GM23338 (cell line): ENCODE results near the gene TRIO. TPM values are rescaled to one million over a fixed set of nuclear protein-coding genes. Genes with fewer than 3 reads are reported as not detected.

Experiments used
- ATAC-seq: fragments of 200-7000 bp; cut with Tn5 transposase; 3 replicates; pipeline ENCODE4 v1.9.1; 2020
- DNase-seq: peaks from one replicate; pipeline ENCODE4 v3.0.0-alpha.2; 2015; ENCODE audit warnings: low spot score
- H2AFZ ChIP-seq: fragments of 200-600 bp; sonication (generic); 2 replicates; pipeline ENCODE4 v1.8.0; 2016; ENCODE audit warnings: antibody characterized with exemption, mild to moderate bottlenecking, moderate library complexity
- H3F3A ChIP-seq: fragments of 200-600 bp; sonication (generic); replicated peaks from 2 replicates; pipeline ENCODE4 v1.8.0; 2017; ENCODE audit warnings: antibody characterized with exemption, mixed run types, low read depth
- H3K27ac ChIP-seq: fragments of 200-600 bp; sonication (generic); 2 replicates; pipeline ENCODE4 v1.6.1; 2016; ENCODE audit warnings: low read depth
- H3K27me3 ChIP-seq: fragments of 200-600 bp; sonication (generic); 2 replicates; pipeline ENCODE4 v1.8.0; 2016; ENCODE audit warnings: mild to moderate bottlenecking, mixed run types, moderate library complexity; ENCODE audit not compliant: insufficient read depth
- H3K36me3 ChIP-seq: fragments of 200-600 bp; sonication (generic); 2 replicates; pipeline ENCODE4 v1.8.0; 2016; ENCODE audit warnings: mild to moderate bottlenecking; ENCODE audit not compliant: insufficient read depth
- H3K4me1 ChIP-seq: fragments of 200-600 bp; sonication (generic); 2 replicates; pipeline ENCODE4 v1.8.0; 2016; ENCODE audit warnings: mild to moderate bottlenecking, moderate library complexity; ENCODE audit not compliant: insufficient read depth
- H3K4me2 ChIP-seq: fragments of 200-600 bp; sonication (generic); 2 replicates; pipeline ENCODE4 v1.7.1; 2017; ENCODE audit warnings: mixed run types
- H3K4me3 ChIP-seq: fragments of 200-600 bp; sonication (generic); 2 replicates; pipeline ENCODE4 v1.6.1; 2016; ENCODE audit warnings: mixed run types
- H3K79me2 ChIP-seq: fragments of 200-600 bp; sonication (generic); replicated peaks from 2 replicates; pipeline ENCODE4 v1.8.0; 2017; ENCODE audit warnings: mild to moderate bottlenecking; ENCODE audit not compliant: insufficient read depth
- H3K9me2 ChIP-seq: fragments of 200-600 bp; sonication (generic); 2 replicates; pipeline ENCODE4 v1.8.0; 2017; ENCODE audit not compliant: insufficient read depth
- H4K20me1 ChIP-seq: fragments of 200-600 bp; sonication (generic); replicated peaks from 2 replicates; pipeline ENCODE4 v1.8.0; 2017; ENCODE audit warnings: mild to moderate bottlenecking; ENCODE audit not compliant: insufficient read depth
- H3K27ac Mint-ChIP-seq: 2 replicates; pipeline ENCODE4 v1.8.0; 2020; ENCODE audit warnings: inconsistent platforms, mild to moderate bottlenecking, moderate library complexity, mixed read lengths
- H3K27me3 Mint-ChIP-seq: 3 replicates; pipeline ENCODE4 v1.8.0; 2022; ENCODE audit warnings: low read depth, mild to moderate bottlenecking, moderate library complexity, mixed read lengths, inconsistent platforms; ENCODE audit not compliant: insufficient read depth, poor library complexity
- H3K36me3 Mint-ChIP-seq: 3 replicates; pipeline ENCODE4 v1.8.0; 2021; ENCODE audit warnings: low read depth, mild to moderate bottlenecking, inconsistent platforms, moderate library complexity, mixed read lengths
- H3K4me1 Mint-ChIP-seq: 3 replicates; pipeline ENCODE4 v1.8.0; 2020; ENCODE audit warnings: mild to moderate bottlenecking, inconsistent platforms, mixed read lengths
- H3K4me3 Mint-ChIP-seq: 3 replicates; pipeline ENCODE4 v1.8.0; 2021; ENCODE audit warnings: moderate library complexity, mild to moderate bottlenecking, inconsistent platforms, mixed read lengths
- H3K9me3 Mint-ChIP-seq: 3 replicates; pipeline ENCODE4 v1.8.0; 2020; ENCODE audit warnings: moderate library complexity, mild to moderate bottlenecking, inconsistent platforms, mixed read lengths
- CREB1 ChIP-seq: fragments of 250-450 bp; sonication (Bioruptor Pico); IDR thresholded peaks from 2 replicates; pipeline ENCODE4 v1.5.0; 2020; ENCODE audit warnings: low read depth, mild to moderate bottlenecking, moderate library complexity
- EZH2phosphoT487 ChIP-seq: fragments of 200-600 bp; sonication (generic); IDR thresholded peaks from one replicate; pipeline ENCODE4 v1.8.1; 2018; ENCODE audit warnings: antibody characterized with exemption; ENCODE audit not compliant: unreplicated experiment
- JUNB ChIP-seq: IDR thresholded peaks from one replicate; pipeline ENCODE4 v1.6.1; 2016; ENCODE audit warnings: antibody characterized with exemption; ENCODE audit not compliant: unreplicated experiment
- NANOG ChIP-seq: IDR thresholded peaks from 2 replicates; pipeline ENCODE4 v1.6.1; 2016; ENCODE audit warnings: antibody characterized with exemption, borderline replicate concordance
- POLR2AphosphoS5 ChIP-seq: IDR thresholded peaks from 2 replicates; pipeline ENCODE4 v1.6.1; 2016; ENCODE audit warnings: antibody characterized with exemption, low read depth
- STAT1 ChIP-seq: IDR thresholded peaks from one replicate; pipeline ENCODE4 v1.6.1; 2016; ENCODE audit warnings: antibody characterized with exemption; ENCODE audit not compliant: unreplicated experiment
- polyA plus RNA-seq: library from polyadenylated mRNA; unstranded; fragments of >200 nt; fragmentation: Nextera tagmentation; extraction: Ambion mirVana; gene quantifications from 2 replicates; pipeline ENCODE4 v1.2.1, GENCODE V29; 2016
- total RNA-seq: library from RNA; depleted of rRNA; stranded (reverse); fragments of >200 nt; shearing (Covaris generic); gene quantifications from 2 replicates; pipeline ENCODE4 v1.2.3, GENCODE V29; 2014
- TF ChIP-seq, protein P1 (sequence below), 2 experiments: fragments of 200-600 bp in 1 of 2; sonication (generic) in 1 of 2; conservative IDR thresholded peaks; 2 replicates each; pipeline versions ENCODE4 v1.5.1 to v1.6.1; 2016 to 2017; ENCODE audit warnings: antibody characterized with exemption in 2 of 2, low read depth in 2 of 2, mild to moderate bottlenecking in 2 of 2, moderate library complexity in 1 of 2
- TF ChIP-seq, protein P2 (sequence below): IDR thresholded peaks from 2 replicates; pipeline ENCODE4 v1.6.1; 2016; ENCODE audit warnings: antibody characterized with exemption
- TF ChIP-seq, protein P3 (sequence below): fragments of 250-450 bp; sonication (Bioruptor Pico); IDR thresholded peaks from 2 replicates; pipeline ENCODE4 v1.5.0; 2020; ENCODE audit warnings: mild to moderate bottlenecking, moderate library complexity
- TF ChIP-seq, protein P4 (sequence below): IDR thresholded peaks from one replicate; pipeline ENCODE4 v1.6.1; 2018; ENCODE audit warnings: antibody characterized with exemption; ENCODE audit not compliant: unreplicated experiment

TRIO gene
- total and polyA plus RNA-seq, 2 experiments from 2014 or later = 13.8 to 113 TPM

DNA sequence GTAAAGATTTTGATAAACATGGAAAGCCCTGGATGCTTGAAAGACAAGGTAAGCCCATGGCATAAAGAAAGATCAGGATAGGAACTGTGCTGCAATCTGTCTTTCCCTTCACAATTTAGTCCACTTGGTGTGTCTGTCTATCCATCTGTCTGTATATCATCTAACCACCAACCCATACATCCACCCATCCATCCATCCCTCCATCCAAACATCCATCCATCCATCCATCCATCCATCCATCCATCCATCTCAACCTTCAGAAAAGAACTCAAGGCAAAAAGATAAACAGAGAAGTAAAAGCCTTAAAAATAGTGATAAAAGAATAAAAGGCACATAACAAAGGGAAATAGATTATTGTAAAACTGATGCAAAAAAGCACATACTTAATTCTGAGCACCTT is 15.1 kb upstream of the TRIO start (continued):
- no peak for TF ChIP-seq EZH2phosphoT487

DNA sequence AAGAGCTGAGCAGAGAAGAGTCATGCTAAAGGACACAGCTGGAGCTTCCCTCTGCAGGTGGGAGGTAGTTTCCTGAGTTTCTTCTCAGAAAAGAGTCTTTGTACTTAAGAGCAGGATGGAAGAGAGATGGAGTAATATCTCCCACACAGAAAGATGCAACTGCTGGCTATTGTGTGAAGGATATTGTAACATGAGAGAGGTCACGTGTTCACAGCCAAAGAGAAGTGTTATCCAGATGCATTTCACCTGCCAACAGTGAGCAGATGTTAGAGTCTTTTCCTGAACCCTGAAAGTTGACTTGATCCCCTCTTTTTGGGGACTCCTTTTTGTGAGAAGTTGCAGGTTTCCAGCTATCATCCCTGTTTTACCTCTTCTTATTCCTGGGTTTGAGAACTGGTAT is 14.0 kb upstream of the TRIO start:
- Mint-ChIP-seq H3K9me3 (no peaks in the 10 kb centered on the region), H3K27me3 (peaks cover 3% of the 10 kb centered on the region), H3K4me1 (peaks cover 6% of the 10 kb centered on the region; the same call in 1 of the 3 replicates), H3K4me3 (no peak overlapping the region), H3K36me3 (no peaks in the 10 kb centered on the region), H3K27ac (no peak overlapping the region)
- no peaks in the 10 kb centered on the region for H3K4me1 ChIP-seq
- 0 out of 2 replicates have a peak, but pooled peaks cover 6% of the 10 kb centered on the region for H3K9me2 ChIP-seq
- ATAC-seq = no peak
- H3F3A ChIP-seq = no peaks in the 10 kb centered on the region
- H3K36me3 ChIP-seq = no peaks in the 10 kb centered on the region
- H3K4me3 ChIP-seq = no peak overlapping the region
- no peak for TF ChIP-seq POLR2AphosphoS5
- no peak for TF ChIP-seq JUNB
- TF ChIP-seq EZH2phosphoT487 = no peak
- TF ChIP-seq STAT1 = no peak
- TF ChIP-seq, protein P1, sequence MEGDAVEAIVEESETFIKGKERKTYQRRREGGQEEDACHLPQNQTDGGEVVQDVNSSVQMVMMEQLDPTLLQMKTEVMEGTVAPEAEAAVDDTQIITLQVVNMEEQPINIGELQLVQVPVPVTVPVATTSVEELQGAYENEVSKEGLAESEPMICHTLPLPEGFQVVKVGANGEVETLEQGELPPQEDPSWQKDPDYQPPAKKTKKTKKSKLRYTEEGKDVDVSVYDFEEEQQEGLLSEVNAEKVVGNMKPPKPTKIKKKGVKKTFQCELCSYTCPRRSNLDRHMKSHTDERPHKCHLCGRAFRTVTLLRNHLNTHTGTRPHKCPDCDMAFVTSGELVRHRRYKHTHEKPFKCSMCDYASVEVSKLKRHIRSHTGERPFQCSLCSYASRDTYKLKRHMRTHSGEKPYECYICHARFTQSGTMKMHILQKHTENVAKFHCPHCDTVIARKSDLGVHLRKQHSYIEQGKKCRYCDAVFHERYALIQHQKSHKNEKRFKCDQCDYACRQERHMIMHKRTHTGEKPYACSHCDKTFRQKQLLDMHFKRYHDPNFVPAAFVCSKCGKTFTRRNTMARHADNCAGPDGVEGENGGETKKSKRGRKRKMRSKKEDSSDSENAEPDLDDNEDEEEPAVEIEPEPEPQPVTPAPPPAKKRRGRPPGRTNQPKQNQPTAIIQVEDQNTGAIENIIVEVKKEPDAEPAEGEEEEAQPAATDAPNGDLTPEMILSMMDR (conservative IDR thresholded peaks at IDR 0.05; ENCODE audit: low read depth in 2 of 2) = no peak
- no peak for TF ChIP-seq NANOG
- TF ChIP-seq CREB1 = no peak
- TF ChIP-seq, protein P2, sequence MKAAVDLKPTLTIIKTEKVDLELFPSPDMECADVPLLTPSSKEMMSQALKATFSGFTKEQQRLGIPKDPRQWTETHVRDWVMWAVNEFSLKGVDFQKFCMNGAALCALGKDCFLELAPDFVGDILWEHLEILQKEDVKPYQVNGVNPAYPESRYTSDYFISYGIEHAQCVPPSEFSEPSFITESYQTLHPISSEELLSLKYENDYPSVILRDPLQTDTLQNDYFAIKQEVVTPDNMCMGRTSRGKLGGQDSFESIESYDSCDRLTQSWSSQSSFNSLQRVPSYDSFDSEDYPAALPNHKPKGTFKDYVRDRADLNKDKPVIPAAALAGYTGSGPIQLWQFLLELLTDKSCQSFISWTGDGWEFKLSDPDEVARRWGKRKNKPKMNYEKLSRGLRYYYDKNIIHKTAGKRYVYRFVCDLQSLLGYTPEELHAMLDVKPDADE = no peak
- TF ChIP-seq, protein P3, sequence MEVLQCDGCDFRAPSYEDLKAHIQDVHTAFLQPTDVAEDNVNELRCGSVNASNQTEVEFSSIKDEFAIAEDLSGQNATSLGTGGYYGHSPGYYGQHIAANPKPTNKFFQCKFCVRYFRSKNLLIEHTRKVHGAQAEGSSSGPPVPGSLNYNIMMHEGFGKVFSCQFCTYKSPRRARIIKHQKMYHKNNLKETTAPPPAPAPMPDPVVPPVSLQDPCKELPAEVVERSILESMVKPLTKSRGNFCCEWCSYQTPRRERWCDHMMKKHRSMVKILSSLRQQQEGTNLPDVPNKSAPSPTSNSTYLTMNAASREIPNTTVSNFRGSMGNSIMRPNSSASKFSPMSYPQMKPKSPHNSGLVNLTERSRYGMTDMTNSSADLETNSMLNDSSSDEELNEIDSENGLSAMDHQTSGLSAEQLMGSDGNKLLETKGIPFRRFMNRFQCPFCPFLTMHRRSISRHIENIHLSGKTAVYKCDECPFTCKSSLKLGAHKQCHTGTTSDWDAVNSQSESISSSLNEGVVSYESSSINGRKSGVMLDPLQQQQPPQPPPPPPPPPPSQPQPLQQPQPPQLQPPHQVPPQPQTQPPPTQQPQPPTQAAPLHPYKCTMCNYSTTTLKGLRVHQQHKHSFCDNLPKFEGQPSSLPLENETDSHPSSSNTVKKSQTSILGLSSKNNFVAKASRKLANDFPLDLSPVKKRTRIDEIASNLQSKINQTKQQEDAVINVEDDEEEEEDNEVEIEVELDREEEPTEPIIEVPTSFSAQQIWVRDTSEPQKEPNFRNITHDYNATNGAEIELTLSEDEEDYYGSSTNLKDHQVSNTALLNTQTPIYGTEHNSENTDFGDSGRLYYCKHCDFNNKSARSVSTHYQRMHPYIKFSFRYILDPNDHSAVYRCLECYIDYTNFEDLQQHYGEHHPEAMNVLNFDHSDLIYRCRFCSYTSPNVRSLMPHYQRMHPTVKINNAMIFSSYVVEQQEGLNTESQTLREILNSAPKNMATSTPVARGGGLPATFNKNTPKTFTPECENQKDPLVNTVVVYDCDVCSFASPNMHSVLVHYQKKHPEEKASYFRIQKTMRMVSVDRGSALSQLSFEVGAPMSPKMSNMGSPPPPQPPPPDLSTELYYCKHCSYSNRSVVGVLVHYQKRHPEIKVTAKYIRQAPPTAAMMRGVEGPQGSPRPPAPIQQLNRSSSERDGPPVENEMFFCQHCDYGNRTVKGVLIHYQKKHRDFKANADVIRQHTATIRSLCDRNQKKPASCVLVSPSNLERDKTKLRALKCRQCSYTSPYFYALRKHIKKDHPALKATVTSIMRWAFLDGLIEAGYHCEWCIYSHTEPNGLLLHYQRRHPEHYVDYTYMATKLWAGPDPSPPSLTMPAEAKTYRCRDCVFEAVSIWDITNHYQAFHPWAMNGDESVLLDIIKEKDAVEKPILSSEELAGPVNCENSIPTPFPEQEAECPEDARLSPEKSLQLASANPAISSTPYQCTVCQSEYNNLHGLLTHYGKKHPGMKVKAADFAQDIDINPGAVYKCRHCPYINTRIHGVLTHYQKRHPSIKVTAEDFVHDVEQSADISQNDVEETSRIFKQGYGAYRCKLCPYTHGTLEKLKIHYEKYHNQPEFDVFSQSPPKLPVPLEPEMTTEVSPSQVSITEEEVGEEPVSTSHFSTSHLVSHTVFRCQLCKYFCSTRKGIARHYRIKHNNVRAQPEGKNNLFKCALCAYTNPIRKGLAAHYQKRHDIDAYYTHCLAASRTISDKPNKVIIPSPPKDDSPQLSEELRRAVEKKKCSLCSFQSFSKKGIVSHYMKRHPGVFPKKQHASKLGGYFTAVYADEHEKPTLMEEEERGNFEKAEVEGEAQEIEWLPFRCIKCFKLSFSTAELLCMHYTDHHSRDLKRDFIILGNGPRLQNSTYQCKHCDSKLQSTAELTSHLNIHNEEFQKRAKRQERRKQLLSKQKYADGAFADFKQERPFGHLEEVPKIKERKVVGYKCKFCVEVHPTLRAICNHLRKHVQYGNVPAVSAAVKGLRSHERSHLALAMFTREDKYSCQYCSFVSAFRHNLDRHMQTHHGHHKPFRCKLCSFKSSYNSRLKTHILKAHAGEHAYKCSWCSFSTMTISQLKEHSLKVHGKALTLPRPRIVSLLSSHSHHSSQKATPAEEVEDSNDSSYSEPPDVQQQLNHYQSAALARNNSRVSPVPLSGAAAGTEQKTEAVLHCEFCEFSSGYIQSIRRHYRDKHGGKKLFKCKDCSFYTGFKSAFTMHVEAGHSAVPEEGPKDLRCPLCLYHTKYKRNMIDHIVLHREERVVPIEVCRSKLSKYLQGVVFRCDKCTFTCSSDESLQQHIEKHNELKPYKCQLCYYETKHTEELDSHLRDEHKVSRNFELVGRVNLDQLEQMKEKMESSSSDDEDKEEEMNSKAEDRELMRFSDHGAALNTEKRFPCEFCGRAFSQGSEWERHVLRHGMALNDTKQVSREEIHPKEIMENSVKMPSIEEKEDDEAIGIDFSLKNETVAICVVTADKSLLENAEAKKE (CRISPR knock-in tag) = no peak
- TF ChIP-seq, protein P4, sequence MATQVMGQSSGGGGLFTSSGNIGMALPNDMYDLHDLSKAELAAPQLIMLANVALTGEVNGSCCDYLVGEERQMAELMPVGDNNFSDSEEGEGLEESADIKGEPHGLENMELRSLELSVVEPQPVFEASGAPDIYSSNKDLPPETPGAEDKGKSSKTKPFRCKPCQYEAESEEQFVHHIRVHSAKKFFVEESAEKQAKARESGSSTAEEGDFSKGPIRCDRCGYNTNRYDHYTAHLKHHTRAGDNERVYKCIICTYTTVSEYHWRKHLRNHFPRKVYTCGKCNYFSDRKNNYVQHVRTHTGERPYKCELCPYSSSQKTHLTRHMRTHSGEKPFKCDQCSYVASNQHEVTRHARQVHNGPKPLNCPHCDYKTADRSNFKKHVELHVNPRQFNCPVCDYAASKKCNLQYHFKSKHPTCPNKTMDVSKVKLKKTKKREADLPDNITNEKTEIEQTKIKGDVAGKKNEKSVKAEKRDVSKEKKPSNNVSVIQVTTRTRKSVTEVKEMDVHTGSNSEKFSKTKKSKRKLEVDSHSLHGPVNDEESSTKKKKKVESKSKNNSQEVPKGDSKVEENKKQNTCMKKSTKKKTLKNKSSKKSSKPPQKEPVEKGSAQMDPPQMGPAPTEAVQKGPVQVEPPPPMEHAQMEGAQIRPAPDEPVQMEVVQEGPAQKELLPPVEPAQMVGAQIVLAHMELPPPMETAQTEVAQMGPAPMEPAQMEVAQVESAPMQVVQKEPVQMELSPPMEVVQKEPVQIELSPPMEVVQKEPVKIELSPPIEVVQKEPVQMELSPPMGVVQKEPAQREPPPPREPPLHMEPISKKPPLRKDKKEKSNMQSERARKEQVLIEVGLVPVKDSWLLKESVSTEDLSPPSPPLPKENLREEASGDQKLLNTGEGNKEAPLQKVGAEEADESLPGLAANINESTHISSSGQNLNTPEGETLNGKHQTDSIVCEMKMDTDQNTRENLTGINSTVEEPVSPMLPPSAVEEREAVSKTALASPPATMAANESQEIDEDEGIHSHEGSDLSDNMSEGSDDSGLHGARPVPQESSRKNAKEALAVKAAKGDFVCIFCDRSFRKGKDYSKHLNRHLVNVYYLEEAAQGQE = no peak
- H4K20me1 ChIP-seq = no peaks in the 10 kb centered on the region
- H3K79me2 ChIP-seq = no peaks in the 10 kb centered on the region
- no peak overlapping the region for H2AFZ ChIP-seq
- H3K27me3 ChIP-seq = no peaks in the 10 kb centered on the region
- no peak overlapping the region for H3K27ac ChIP-seq
- DNase-seq = no peak
- H3K4me2 ChIP-seq = no peak overlapping the region
